ENCODE measurements around the gene PSMD9. TPM values are rescaled to one million over a fixed set of nuclear protein-coding genes. Genes with fewer than 3 reads are reported as not detected.
"Not testable (repeated sequence)": the region's sequence is repeated elsewhere in the genome, so short reads cannot be mapped to it uniquely, and the experiment has no call there.

PSMD9 gene
- total RNA-seq, 1 experiment from 2014 or later, result 64.8 TPM

- H3F3A ChIP-seq (ENCODE audit: insufficient read depth, low read depth), result no peaks in the 10 kb centered on the region
- ChIA-PET CTCF (no interaction called here), POLR2A (ENCODE audit: unreplicated experiment) (interaction anchor here (0.7 kb wide), 1 partner anchor 143 kb away, joined by 3 read pairs; no protein-coding TSS in a partner anchor)
- no peak overlapping the region for H2AFZ ChIP-seq
- TF ChIP-seq, protein P1, sequence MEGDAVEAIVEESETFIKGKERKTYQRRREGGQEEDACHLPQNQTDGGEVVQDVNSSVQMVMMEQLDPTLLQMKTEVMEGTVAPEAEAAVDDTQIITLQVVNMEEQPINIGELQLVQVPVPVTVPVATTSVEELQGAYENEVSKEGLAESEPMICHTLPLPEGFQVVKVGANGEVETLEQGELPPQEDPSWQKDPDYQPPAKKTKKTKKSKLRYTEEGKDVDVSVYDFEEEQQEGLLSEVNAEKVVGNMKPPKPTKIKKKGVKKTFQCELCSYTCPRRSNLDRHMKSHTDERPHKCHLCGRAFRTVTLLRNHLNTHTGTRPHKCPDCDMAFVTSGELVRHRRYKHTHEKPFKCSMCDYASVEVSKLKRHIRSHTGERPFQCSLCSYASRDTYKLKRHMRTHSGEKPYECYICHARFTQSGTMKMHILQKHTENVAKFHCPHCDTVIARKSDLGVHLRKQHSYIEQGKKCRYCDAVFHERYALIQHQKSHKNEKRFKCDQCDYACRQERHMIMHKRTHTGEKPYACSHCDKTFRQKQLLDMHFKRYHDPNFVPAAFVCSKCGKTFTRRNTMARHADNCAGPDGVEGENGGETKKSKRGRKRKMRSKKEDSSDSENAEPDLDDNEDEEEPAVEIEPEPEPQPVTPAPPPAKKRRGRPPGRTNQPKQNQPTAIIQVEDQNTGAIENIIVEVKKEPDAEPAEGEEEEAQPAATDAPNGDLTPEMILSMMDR (conservative IDR thresholded peaks at IDR 0.05), result no peak
- TF ChIP-seq EZH2 (IDR thresholded peaks at IDR 0.05; ENCODE audit: low read depth), result no peak
- H4K20me1 ChIP-seq (ENCODE audit: insufficient read depth), result no peaks in the 10 kb centered on the region
- H3K27me3 ChIP-seq (ENCODE audit: insufficient read depth, low read depth), result no peaks in the 10 kb centered on the region
- no peaks in the 10 kb centered on the region for H3K9me3 ChIP-seq (ENCODE audit: insufficient read depth, low read depth)
- H3K4me2 ChIP-seq, result no peak overlapping the region
- H3K36me3 ChIP-seq (ENCODE audit: low read depth), result no peaks in the 10 kb centered on the region
- no peak overlapping the region for H3K4me3 ChIP-seq
- no peaks in the 10 kb centered on the region for H3K4me1 ChIP-seq (replicated peaks; ENCODE audit: insufficient read depth)
- no TSS peak for BruUV-seq (replicated peaks)
- H3K9me2 ChIP-seq (ENCODE audit: insufficient read depth), result no peaks in the 10 kb centered on the region
- intact Hi-C loops (cut with micrococcal nuclease; ENCODE audit: unreplicated experiment), result no loop called here
- H3K27ac ChIP-seq, result no peak overlapping the region
- H3K79me2 ChIP-seq (ENCODE audit: low read depth), result no peaks in the 10 kb centered on the region
- no peak for DNase-seq
Observed at GRCh38 chr12:121849211-121849610, 39.4 kb upstream of the PSMD9 start.

DNA sequence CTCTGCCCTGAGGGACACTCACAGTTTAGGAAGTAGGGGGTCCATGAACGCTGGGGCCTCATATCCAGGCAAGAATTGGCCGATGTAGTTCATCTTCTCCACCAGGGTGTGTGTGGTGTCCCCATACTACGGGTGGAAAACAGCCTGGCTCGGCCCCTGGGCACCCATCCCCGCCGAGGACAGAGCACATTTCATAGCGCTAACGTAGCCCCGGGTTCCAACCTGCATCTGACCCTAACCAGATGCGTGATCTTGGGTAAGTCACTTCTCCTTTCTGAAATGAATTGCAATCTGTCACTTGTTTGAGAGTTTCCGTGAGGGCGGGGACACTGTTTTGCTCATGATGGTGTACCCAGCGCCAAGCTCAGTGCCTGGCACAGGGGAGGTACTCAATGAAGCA is 38.9 kb upstream of the PSMD9 start:
- Histone ChIP-seq H3K4me3 (no peak overlapping the region), H3K27me3 (ENCODE audit: insufficient read depth, low read depth) (no peaks in the 10 kb centered on the region), H3K36me3 (ENCODE audit: low read depth) (no peaks in the 10 kb centered on the region), H2AFZ (no peak overlapping the region), H4K20me1 (ENCODE audit: insufficient read depth) (no peaks in the 10 kb centered on the region), H3K79me2 (ENCODE audit: low read depth) (no peaks in the 10 kb centered on the region), H3K4me2 (no peak overlapping the region), H3K9me2 (ENCODE audit: insufficient read depth) (no peaks in the 10 kb centered on the region), H3F3A (ENCODE audit: insufficient read depth, low read depth) (no peaks in the 10 kb centered on the region), H3K27ac (no peak overlapping the region), H3K4me1 (replicated peaks; ENCODE audit: insufficient read depth) (no peaks in the 10 kb centered on the region), H3K9me3 (ENCODE audit: insufficient read depth, low read depth) (no peaks in the 10 kb centered on the region)
- no peak for DNase-seq
- intact Hi-C loops (cut with micrococcal nuclease; ENCODE audit: unreplicated experiment), result no loop called here
- ChIA-PET CTCF (no interaction called here), POLR2A (ENCODE audit: unreplicated experiment) (no interaction called here)
- TF ChIP-seq EZH2 (IDR thresholded peaks at IDR 0.05; ENCODE audit: low read depth), result no peak
- TF ChIP-seq, protein P1 (conservative IDR thresholded peaks at IDR 0.05), result no peak
- BruUV-seq (replicated peaks), result no TSS peak

- H3K79me2 ChIP-seq (ENCODE audit: low read depth); H2AFZ ChIP-seq; H3K27me3 ChIP-seq (ENCODE audit: insufficient read depth, low read depth); H3K9me2 ChIP-seq (ENCODE audit: insufficient read depth); BruUV-seq (replicated peaks); CTCF ChIA-PET; H3F3A ChIP-seq (ENCODE audit: insufficient read depth, low read depth); H3K4me2 ChIP-seq; H3K36me3 ChIP-seq (ENCODE audit: low read depth); DNase-seq; H3K4me1 ChIP-seq (replicated peaks; ENCODE audit: insufficient read depth); H3K9me3 ChIP-seq (ENCODE audit: insufficient read depth, low read depth); intact Hi-C loops (cut with micrococcal nuclease; ENCODE audit: unreplicated experiment); H3K27ac ChIP-seq; POLR2A ChIA-PET (ENCODE audit: unreplicated experiment); H3K4me3 ChIP-seq; H4K20me1 ChIP-seq (ENCODE audit: insufficient read depth): not testable (repeated sequence)
Observed at GRCh38 chr12:121852392-121852791, 36.2 kb upstream of the PSMD9 start.
